Neutrophil (primary cell): ENCODE data around the gene DENND1B.
"Not testable (repeated sequence)": the region's sequence is repeated elsewhere in the genome, so short reads cannot be mapped to it uniquely, and the experiment has no call there.

ENCODE experiments used
- H3K27ac ChIP-seq: fragments of 200-600 bp; sonication (generic); 2 replicates; pipeline ENCODE4 v1.5.1; 2016; ENCODE audit warnings: mild to moderate bottlenecking, moderate library complexity
- H3K27me3 ChIP-seq: fragments of 200-600 bp; sonication (generic); 2 replicates; pipeline ENCODE4 v1.6.0; 2016; ENCODE audit warnings: mild to moderate bottlenecking
- H3K36me3 ChIP-seq: fragments of 200-600 bp; sonication (generic); 2 replicates; pipeline ENCODE4 v1.5.1; 2017
- H3K4me1 ChIP-seq, 2 experiments: fragments of 200-600 bp in 1 of 2; sonication (generic) in 1 of 2; 1 replicate in 1 of 2; 2 replicates in 1 of 2; pipeline versions ENCODE4 v1.5.1 to v1.6.1; 2013 to 2016; ENCODE audit warnings: low read depth in 1 of 2, low read length in 1 of 2, mild to moderate bottlenecking in 1 of 2, moderate library complexity in 1 of 2; ENCODE audit not compliant: control insufficient read depth in 1 of 2, insufficient read depth in 1 of 2
- H3K4me3 ChIP-seq, 2 experiments: fragments of 200-600 bp in 1 of 2; sonication (generic) in 1 of 2; 1 replicate in 1 of 2; 2 replicates in 1 of 2; pipeline ENCODE4 v1.5.1; 2013 to 2016; ENCODE audit warnings: low read depth in 1 of 2, low read length in 1 of 2, mild to moderate bottlenecking in 1 of 2, moderate library complexity in 1 of 2
- H3K9me3 ChIP-seq: fragments of 200-600 bp; sonication (generic); 2 replicates; pipeline ENCODE4 v1.5.1; 2016
- TF ChIP-seq, protein P1 (sequence below): fragments of 200-600 bp; sonication (generic); IDR thresholded peaks from 2 replicates; pipeline ENCODE4 v1.5.1; 2016; ENCODE audit warnings: antibody characterized with exemption

The DENND1B gene

GRCh38 chr1:197598935-197599334 is 176.3 kb downstream of the DENND1B start:
- Histone ChIP-seq H3K27ac (no peak overlapping the region), H3K4me1 (no peaks in the 10 kb centered on the region), H3K27me3 (no peaks in the 10 kb centered on the region), H3K9me3 (no peaks in the 10 kb centered on the region), H3K36me3 (peaks cover 17% of the 10 kb centered on the region), H3K4me3 (no peak overlapping the region)
- TF ChIP-seq, protein P1, sequence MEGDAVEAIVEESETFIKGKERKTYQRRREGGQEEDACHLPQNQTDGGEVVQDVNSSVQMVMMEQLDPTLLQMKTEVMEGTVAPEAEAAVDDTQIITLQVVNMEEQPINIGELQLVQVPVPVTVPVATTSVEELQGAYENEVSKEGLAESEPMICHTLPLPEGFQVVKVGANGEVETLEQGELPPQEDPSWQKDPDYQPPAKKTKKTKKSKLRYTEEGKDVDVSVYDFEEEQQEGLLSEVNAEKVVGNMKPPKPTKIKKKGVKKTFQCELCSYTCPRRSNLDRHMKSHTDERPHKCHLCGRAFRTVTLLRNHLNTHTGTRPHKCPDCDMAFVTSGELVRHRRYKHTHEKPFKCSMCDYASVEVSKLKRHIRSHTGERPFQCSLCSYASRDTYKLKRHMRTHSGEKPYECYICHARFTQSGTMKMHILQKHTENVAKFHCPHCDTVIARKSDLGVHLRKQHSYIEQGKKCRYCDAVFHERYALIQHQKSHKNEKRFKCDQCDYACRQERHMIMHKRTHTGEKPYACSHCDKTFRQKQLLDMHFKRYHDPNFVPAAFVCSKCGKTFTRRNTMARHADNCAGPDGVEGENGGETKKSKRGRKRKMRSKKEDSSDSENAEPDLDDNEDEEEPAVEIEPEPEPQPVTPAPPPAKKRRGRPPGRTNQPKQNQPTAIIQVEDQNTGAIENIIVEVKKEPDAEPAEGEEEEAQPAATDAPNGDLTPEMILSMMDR = no peak

DNA sequence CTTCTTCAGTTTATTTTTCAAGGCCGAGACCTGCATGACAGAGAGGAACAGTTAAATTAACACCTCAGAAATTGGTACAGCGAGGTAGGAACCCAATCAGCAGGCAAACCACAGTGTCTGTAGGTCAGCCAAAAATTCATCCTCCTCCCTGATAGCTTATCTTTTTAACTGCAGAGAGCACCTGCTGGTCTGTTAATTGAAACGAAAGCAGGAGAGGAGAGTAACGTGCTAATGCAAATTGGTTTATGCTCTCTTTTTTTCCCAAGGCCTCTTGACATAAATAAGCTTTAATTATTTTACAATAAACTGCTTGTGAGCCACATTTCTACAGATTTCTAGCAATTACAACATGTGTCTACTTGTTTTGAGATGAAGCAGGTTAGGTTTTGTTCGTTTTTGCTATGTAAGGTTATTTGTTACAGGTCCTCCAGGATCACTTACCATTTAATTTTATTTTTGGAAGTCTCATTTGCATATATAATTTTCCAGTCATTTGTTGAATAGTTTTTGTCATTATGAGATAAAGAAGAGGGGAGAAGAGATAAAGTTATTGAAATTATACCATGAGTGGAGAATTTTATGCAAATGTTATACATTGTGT is 179.9 kb downstream of the DENND1B start:
- no peak overlapping the region for H3K4me3 ChIP-seq
- no peaks in the 10 kb centered on the region for H3K4me1 ChIP-seq
- peaks cover 17% of the 10 kb centered on the region for H3K36me3 ChIP-seq
- TF ChIP-seq, protein P1 = no peak
- no peaks in the 10 kb centered on the region for H3K9me3 ChIP-seq
- H3K27ac ChIP-seq = no peak overlapping the region
- H3K27me3 ChIP-seq = no peaks in the 10 kb centered on the region

DNA sequence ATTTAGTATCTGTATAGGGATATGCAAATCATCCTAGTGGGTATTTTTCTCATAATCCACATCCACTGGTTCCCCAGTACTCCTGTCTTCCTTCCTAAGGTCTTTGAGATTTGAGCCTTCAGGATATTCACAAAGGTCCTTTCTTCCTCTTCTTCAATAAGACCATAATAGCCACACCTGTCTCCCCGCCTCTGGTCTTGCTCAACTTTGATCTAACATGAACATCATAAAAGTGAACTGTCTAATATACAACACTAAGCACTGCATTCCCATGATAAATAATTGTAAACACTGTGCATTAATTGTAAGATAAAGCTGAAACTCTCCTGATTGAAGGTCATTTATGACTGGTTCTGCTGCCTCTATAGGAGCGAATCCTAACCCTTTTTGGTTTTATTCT is 184.6 kb downstream of the DENND1B start:
- H3K36me3 ChIP-seq = peaks cover 14% of the 10 kb centered on the region
- H3K27me3 ChIP-seq = no peaks in the 10 kb centered on the region
- no peaks in the 10 kb centered on the region for H3K9me3 ChIP-seq
- TF ChIP-seq, protein P1 = no peak
- no peak overlapping the region for H3K4me3 ChIP-seq
- H3K4me1 ChIP-seq = no peaks in the 10 kb centered on the region
- no peak overlapping the region for H3K27ac ChIP-seq

DNA sequence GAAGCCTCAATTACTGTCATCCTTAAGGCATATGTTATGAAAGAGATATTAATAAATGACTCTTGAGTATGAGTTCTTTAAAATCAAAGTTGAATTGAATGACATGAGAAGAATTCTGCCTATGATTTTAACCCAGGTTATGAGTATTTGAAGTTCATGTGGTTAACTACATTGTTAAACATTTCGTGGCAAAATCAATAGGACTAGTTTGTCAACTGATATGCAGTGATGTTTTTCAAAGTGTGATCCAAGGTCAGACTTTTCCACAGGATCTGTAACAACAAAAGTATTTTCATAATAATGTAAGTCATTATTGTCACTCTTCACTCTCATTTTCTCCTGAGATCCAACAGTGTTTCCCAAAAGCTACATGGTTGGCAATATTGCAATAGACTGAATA is 189.5 kb downstream of the DENND1B start:
- TF ChIP-seq, protein P1 = no peak
- H3K4me3 ChIP-seq = no peak overlapping the region
- no peaks in the 10 kb centered on the region for H3K4me1 ChIP-seq
- no peak overlapping the region for H3K27ac ChIP-seq
- H3K9me3 ChIP-seq = no peaks in the 10 kb centered on the region
- no peaks in the 10 kb centered on the region for H3K27me3 ChIP-seq
- peaks cover 20% of the 10 kb centered on the region for H3K36me3 ChIP-seq

DNA sequence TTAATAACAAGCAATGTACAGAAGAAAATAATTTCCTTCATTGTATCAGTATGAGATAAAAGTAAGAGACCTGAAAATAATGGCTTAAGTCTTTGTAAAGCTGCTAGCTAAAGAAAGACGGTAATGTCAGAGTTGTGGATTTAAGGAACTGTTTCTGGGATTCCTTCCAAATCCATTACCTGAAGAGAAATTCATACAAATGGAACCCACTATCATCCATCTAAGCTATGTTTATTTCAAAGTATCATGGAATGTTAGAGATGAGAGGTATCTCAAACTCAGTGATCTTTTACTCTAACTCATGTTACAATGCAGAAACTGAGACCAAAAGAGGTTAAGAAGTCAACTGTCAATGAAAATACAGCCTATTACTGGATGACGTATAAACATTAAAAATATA is 197.7 kb downstream of the DENND1B start:
- Histone ChIP-seq H3K9me3 (no peaks in the 10 kb centered on the region), H3K27ac (no peak overlapping the region), H3K27me3 (no peaks in the 10 kb centered on the region), H3K4me1 (no peaks in the 10 kb centered on the region), H3K4me3 (no peak overlapping the region), H3K36me3 (peaks cover 16% of the 10 kb centered on the region)
- TF ChIP-seq, protein P1 = no peak

GRCh38 chr1:197575531-197575930 is 199.7 kb downstream of the DENND1B start:
- H3K36me3 ChIP-seq, H3K27me3 ChIP-seq, H3K4me3 ChIP-seq, H3K27ac ChIP-seq, H3K9me3 ChIP-seq, H3K4me1 ChIP-seq: not testable (repeated sequence)
